Mesenchymal stem cell (in vitro differentiated cells and primary cell): Measurements from ENCODE around the gene FERMT3.

Source experiments
- DNase-seq: peaks from one replicate; pipeline ENCODE4 v3.0.0-alpha.2; 2013
- H2AFZ ChIP-seq: one replicate; pipeline ENCODE4 v1.6.1; 2013; ENCODE audit warnings: low read depth, mild to moderate bottlenecking, control low read depth, inconsistent platforms, low read length, moderate library complexity
- H2AK5ac ChIP-seq: 2 replicates; pipeline ENCODE4 v1.6.1; 2013; ENCODE audit warnings: low read length, moderate library complexity, mild to moderate bottlenecking, inconsistent platforms; ENCODE audit not compliant: severe bottlenecking
- H2BK120ac ChIP-seq: one replicate; pipeline ENCODE4 v1.6.1; 2013; ENCODE audit warnings: low read depth, mild to moderate bottlenecking, inconsistent platforms, low read length, moderate library complexity
- H2BK12ac ChIP-seq, 2 experiments: one replicate each; pipeline ENCODE4 v1.6.1; 2013; ENCODE audit warnings: inconsistent platforms in 2 of 2, low read length in 2 of 2, mild to moderate bottlenecking in 2 of 2, moderate library complexity in 2 of 2, control low read depth in 1 of 2
- H2BK15ac ChIP-seq: one replicate; pipeline ENCODE4 v1.6.1; 2013; ENCODE audit warnings: mild to moderate bottlenecking, low read depth, inconsistent platforms; ENCODE audit not compliant: poor library complexity, severe bottlenecking
- H2BK5ac ChIP-seq: 2 replicates; pipeline ENCODE4 v1.6.1; 2013; ENCODE audit warnings: low read depth, mild to moderate bottlenecking, low read length, control low read depth, inconsistent platforms; ENCODE audit not compliant: poor library complexity, severe bottlenecking
- H3K14ac ChIP-seq, 2 experiments: one replicate each; pipeline ENCODE4 v1.6.1; 2013; ENCODE audit warnings: inconsistent platforms in 2 of 2, low read length in 2 of 2, control low read depth in 1 of 2, mild to moderate bottlenecking in 1 of 2, moderate library complexity in 1 of 2
- H3K18ac ChIP-seq, 2 experiments: one replicate each; pipeline ENCODE4 v1.6.1; 2013; ENCODE audit warnings: inconsistent platforms in 2 of 2, low read length in 2 of 2, control low read depth in 1 of 2, low read depth in 1 of 2, mild to moderate bottlenecking in 1 of 2
- H3K23ac ChIP-seq, 2 experiments: one replicate each; pipeline ENCODE4 v1.6.1; 2013; ENCODE audit warnings: inconsistent platforms in 2 of 2, low read length in 2 of 2, mild to moderate bottlenecking in 2 of 2, moderate library complexity in 2 of 2, control low read depth in 1 of 2
- H3K27ac ChIP-seq: 2 replicates; pipeline ENCODE4 v1.5.1; 2013; ENCODE audit warnings: mild to moderate bottlenecking, moderate library complexity, low read length, control low read depth, inconsistent platforms; ENCODE audit not compliant: poor library complexity, severe bottlenecking
- H3K27me3 ChIP-seq, 2 experiments: 2 replicates each; pipeline versions ENCODE4 v1.6.1 to v1.7.0; 2013; ENCODE audit warnings: low read length in 2 of 2, mild to moderate bottlenecking in 2 of 2, moderate library complexity in 2 of 2, control low read depth in 1 of 2, inconsistent platforms in 1 of 2; ENCODE audit not compliant: control insufficient read depth in 1 of 2, insufficient read depth in 1 of 2
- H3K36me3 ChIP-seq, 2 experiments: 2 replicates each; pipeline versions ENCODE4 v1.6.1 to v1.7.0; 2013; ENCODE audit warnings: low read length in 2 of 2, control low read depth in 1 of 2, inconsistent platforms in 1 of 2, low read depth in 1 of 2, mild to moderate bottlenecking in 1 of 2; ENCODE audit not compliant: insufficient read depth in 2 of 2, control insufficient read depth in 1 of 2
- H3K4ac ChIP-seq, 2 experiments: one replicate each; pipeline ENCODE4 v1.6.1; 2013; ENCODE audit warnings: inconsistent platforms in 2 of 2, low read length in 2 of 2, mild to moderate bottlenecking in 2 of 2, moderate library complexity in 2 of 2, control low read depth in 1 of 2, low read depth in 1 of 2
- H3K4me1 ChIP-seq: 2 replicates; pipeline ENCODE4 v1.6.1; 2013; ENCODE audit warnings: low read depth, low read length, control low read depth; ENCODE audit not compliant: control insufficient read depth, insufficient read depth
- H3K4me2 ChIP-seq: 2 replicates; pipeline ENCODE4 v1.6.1; 2013; ENCODE audit warnings: low read length, mild to moderate bottlenecking, inconsistent platforms; ENCODE audit not compliant: poor library complexity, severe bottlenecking
- H3K4me3 ChIP-seq, 2 experiments: 2 replicates each; pipeline versions ENCODE4 v1.5.1 to v1.7.0; 2013; ENCODE audit warnings: low read length in 2 of 2, mild to moderate bottlenecking in 2 of 2, control low read depth in 1 of 2, low read depth in 1 of 2; ENCODE audit not compliant: insufficient read depth in 1 of 2
- H3K79me1 ChIP-seq: replicated peaks from 2 replicates; pipeline ENCODE4 v1.6.1; 2013; ENCODE audit warnings: mild to moderate bottlenecking, control low read depth, low read length, inconsistent platforms; ENCODE audit not compliant: poor library complexity, severe bottlenecking
- H3K9ac ChIP-seq: 2 replicates; pipeline ENCODE4 v1.7.0; 2013; ENCODE audit warnings: mild to moderate bottlenecking, low read length, moderate library complexity
- H3K9me3 ChIP-seq: 2 replicates; pipeline ENCODE4 v1.7.0; 2013; ENCODE audit warnings: mild to moderate bottlenecking, low read length; ENCODE audit not compliant: control insufficient read depth
- H4K8ac ChIP-seq: one replicate; pipeline ENCODE4 v1.6.1; 2013; ENCODE audit warnings: inconsistent platforms, mild to moderate bottlenecking, low read length, moderate library complexity
- H4K91ac ChIP-seq: one replicate; pipeline ENCODE4 v1.6.1; 2013; ENCODE audit warnings: mild to moderate bottlenecking, low read length, inconsistent platforms
- WGBS: methylation state at CpG from one replicate; pipeline ENCODE4 v1.1.7; 2013; ENCODE audit warnings: mixed read lengths; 5-methylcytosine and 5-hydroxymethylcytosine counted together

Gene FERMT3

DNA sequence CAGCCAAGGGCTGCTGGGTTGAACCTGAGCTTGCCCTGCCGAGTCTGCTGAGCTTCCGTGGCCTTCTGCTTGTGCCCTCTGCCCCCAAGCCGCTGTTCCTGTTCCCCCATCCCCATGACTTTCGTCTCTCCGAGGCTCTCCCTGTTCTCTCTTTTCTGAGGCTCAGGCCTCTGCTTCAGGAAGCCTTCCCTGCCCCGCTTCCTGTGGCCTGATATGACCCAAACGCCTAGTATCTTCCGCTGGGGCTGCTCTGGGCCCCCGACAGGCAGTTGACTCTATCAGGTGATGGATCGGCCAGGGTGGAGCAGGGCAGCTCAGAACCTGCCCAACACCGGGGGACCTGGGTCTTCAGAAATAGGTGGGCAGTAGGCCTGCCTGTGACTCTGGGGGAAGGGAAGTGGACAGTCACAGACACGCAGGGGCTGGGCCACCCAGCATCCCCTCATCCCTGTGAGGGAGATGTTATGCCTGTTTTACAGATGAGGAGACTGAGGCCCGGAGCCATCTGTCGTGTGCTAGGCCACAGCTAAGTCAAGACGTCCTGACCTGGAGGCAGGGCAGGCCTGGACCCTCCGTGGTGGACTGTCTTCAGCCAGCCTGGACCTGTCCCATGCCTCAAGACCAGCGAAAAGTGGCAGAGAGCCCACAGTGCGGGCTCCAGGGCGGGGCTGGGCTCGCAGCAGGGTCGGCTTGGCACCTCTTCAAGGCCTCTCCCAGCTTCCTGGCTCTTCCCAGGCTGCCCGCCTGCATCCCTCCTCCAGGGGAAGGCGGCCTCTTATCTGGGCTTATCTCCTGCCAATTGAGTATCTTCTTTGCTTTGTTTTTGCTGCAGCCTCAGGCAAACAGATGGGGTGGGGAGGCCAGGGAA is 61.7 kb downstream of the FERMT3 start:
- H2AK5ac ChIP-seq: peak overlapping the region; percentile 18
- peak overlapping the region in 1 of 2 experiments; percentile 65 for H3K23ac ChIP-seq
- H3K36me3 ChIP-seq: peaks cover 35 to 53% of the 10 kb centered on the region in 2 experiments
- H3K18ac ChIP-seq: peak overlapping the region; percentile 34 to 73
- no peaks in the 10 kb centered on the region for H3K27me3 ChIP-seq
- no peak overlapping the region for H2AFZ ChIP-seq
- peak overlapping the region; percentile 99 for H4K8ac ChIP-seq
- WGBS: 68% methylated on average over 22 of the region's 23 CpGs
- H3K4me3 ChIP-seq: peak overlapping the region; percentile 32 to 83
- DNase-seq: peak; percentile 56
- H2BK15ac ChIP-seq: peak overlapping the region; percentile 77
- peak overlapping the region; percentile 94 for H3K27ac ChIP-seq
- H4K91ac ChIP-seq: peak overlapping the region; percentile 87
- H2BK120ac ChIP-seq: peak overlapping the region; percentile 85
- H3K9ac ChIP-seq: peak overlapping the region; percentile 96
- H3K14ac ChIP-seq: peak overlapping the region in 1 of 2 experiments; percentile 76
- peak overlapping the region; percentile 78 to 93 for H2BK12ac ChIP-seq
- peaks cover 33% of the 10 kb centered on the region for H3K4me1 ChIP-seq
- H3K79me1 ChIP-seq: peaks cover 12% of the 10 kb centered on the region
- no peaks in the 10 kb centered on the region for H3K9me3 ChIP-seq
- H3K4ac ChIP-seq: peak overlapping the region; percentile 76 to 97
- no peak overlapping the region for H2BK5ac ChIP-seq
- H3K4me2 ChIP-seq: peak overlapping the region; percentile 81

DNA sequence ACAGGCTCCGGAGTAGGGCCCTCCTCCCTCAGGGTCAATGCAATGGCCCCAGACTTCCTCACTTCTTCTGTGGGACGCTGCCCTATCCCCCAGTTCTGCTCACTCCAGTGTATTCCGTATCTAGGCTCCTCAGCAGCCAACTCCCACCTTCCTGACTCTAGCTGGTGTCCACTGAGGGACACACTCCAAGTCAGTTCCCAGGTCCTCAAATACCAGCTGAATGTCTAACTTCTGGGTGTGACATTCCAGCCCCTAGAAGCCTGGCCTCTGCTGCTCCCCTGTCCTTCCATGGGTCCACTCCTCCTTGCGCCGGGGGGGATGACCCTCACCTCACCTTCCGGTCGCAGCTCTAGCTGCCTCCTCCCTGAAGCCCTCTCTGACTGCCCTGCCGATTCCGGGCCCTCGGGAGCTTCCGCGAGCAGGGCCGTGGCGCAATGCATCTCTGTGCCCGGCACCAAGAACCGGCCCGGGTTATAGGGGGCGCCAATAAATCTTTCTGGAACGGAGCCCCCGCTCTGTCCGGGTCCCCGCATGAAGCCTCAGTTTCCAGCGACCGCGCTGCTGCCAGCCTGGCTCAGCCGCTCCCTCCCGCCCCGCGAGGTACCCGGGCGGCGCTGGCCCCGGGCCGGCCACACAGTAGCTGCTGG is 62.5 kb downstream of the FERMT3 start:
- Histone ChIP-seq H4K8ac (peak overlapping the region; percentile 99), H3K27ac (peak overlapping the region; percentile 94), H3K79me1 (peaks cover 14% of the 10 kb centered on the region), H2BK12ac (peak overlapping the region in 1 of 2 experiments; percentile 52), H2BK15ac (peak overlapping the region; percentile 95), H2AK5ac (peak overlapping the region; percentile 62), H3K23ac (peak overlapping the region in 1 of 2 experiments; percentile 92), H2AFZ (peak overlapping the region; percentile 18), H3K18ac (peak overlapping the region; percentile 73 to 89), H3K27me3 (no peaks in the 10 kb centered on the region), H3K36me3 (peaks cover 28 to 46% of the 10 kb centered on the region in 2 experiments), H3K4me3 (peak overlapping the region; percentile 70 to 83), H3K4me2 (peak overlapping the region; percentile 81), H2BK120ac (peak overlapping the region; percentile 90), H3K9me3 (no peaks in the 10 kb centered on the region), H3K4me1 (peaks cover 25% of the 10 kb centered on the region), H2BK5ac (peak overlapping the region; percentile 82), H3K4ac (peak overlapping the region; percentile 93 to 97), H4K91ac (peak overlapping the region; percentile 98), H3K9ac (peak overlapping the region; percentile 96), H3K14ac (peak overlapping the region in 1 of 2 experiments; percentile 89)
- DNase-seq: peak; percentile 67
- WGBS: 2% methylated on average over 34 of the region's 34 CpGs

DNA sequence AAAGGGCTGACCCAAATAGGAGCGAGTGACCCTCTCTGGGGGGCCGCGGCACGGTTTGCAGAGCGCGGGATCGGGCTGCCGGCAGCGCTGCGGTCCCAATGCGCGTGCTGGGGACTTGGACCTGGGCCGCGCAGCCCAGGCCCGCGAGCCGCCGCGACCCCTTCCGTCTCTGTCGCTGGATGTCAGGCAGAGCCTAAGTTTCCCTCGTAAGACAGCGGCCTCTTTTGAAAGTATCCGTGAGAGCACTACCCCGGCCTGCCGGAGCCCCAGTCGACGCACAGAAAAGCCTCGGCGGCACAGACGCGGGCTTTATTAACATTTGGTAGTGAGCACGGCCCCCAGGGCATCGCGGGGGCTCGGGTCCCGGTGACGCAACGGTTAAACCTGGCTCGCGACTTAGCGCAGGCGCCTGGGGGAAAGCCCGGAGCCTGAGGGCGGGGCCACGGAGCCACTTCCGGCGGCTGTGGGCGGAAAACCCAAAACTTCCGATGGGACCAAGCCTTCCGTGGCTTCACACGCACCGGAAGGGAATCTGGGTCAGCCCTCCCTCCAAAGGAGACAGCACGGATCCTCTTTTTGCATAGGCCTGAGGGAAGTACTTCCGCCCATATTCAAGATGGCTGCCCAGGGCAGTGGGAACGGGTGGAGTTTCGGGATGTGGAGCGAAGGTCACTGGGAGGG is 63.2 kb downstream of the FERMT3 start:
- Histone ChIP-seq H3K4me2 (peak overlapping the region; percentile 81), H3K9ac (peak overlapping the region; percentile 96), H3K27me3 (no peaks in the 10 kb centered on the region), H3K23ac (peak overlapping the region; percentile 37 to 92), H3K79me1 (peaks cover 13% of the 10 kb centered on the region), H2BK15ac (peak overlapping the region; percentile 95), H4K91ac (peak overlapping the region; percentile 98), H3K9me3 (no peaks in the 10 kb centered on the region), H2BK12ac (peak overlapping the region in 1 of 2 experiments; percentile 52), H3K14ac (peak overlapping the region in 1 of 2 experiments; percentile 89), H3K4me1 (peaks cover 22% of the 10 kb centered on the region), H3K4ac (peak overlapping the region; percentile 93 to 97), H3K36me3 (peaks cover 21 to 39% of the 10 kb centered on the region in 2 experiments), H2AFZ (peak overlapping the region; percentile 18), H3K18ac (peak overlapping the region; percentile 73 to 89), H3K27ac (peak overlapping the region; percentile 99), H2AK5ac (no peak overlapping the region), H2BK5ac (peak overlapping the region; percentile 82), H4K8ac (peak overlapping the region; percentile 99), H2BK120ac (peak overlapping the region; percentile 90), H3K4me3 (peak overlapping the region; percentile 76 to 83)
- peak; percentile 100 for DNase-seq
- under 1% methylated on average over 58 of the region's 58 CpGs for WGBS
